Smooth muscle cell of the pulmonary artery (primary cell): Measurements from ENCODE around the gene EHF. TPM values are rescaled to one million over a fixed set of nuclear protein-coding genes. Genes with fewer than 3 reads are reported as not detected.

Experiments used
- total RNA-seq: library from RNA; depleted of rRNA; stranded (reverse); fragments of >200 nt; gene quantifications from 2 replicates; pipeline ENCODE4 v1.2.3, GENCODE V29; 2014

Gene EHF
- 0.20 and 0.33 TPM in 2 replicates for total RNA-seq

GRCh38 chr11:34620820-34621792, at the start of gene EHF:
EHF (plus strand) TSS chr11:34621093; CDS start chr11:34642631, 21,538 bp downstream.

Other genes starting within 250 kb of the EHF start
- 52.0 and 84.3 TPM in 2 replicates for gene CAT, start 182.2 kb upstream of the EHF start, total RNA-seq
- gene ELF5, start 107.3 kb upstream of the EHF start, total RNA-seq, result not detected in 2 replicates